PC-9 (cell line): ENCODE results near the gene MICAL3. TPM values are rescaled to one million over a fixed set of nuclear protein-coding genes. Genes with fewer than 3 reads are reported as not detected.

Experiments used
- BruUV-seq: library from RNA; stranded (reverse); fragments of 400-500 nt; replicated peaks from 2 replicates; lab custom pipeline; 2021; lab: Mats Ljungman, UMichigan
- CTCF ChIA-PET: fragments of 300-600 bp; sonication (Branson Sonifier 250); formaldehyde crosslinking; loops from one replicate; lab custom pipeline; 2022; ENCODE audit warnings: antibody characterized with exemption; lab: Charles Lee
- POLR2A ChIA-PET: fragments of 300-600 bp; sonication (Branson Sonifier 250); formaldehyde crosslinking; loops from one replicate; lab custom pipeline; 2022; ENCODE audit warnings: antibody characterized with exemption; ENCODE audit not compliant: unreplicated experiment; lab: Charles Lee
- DNase-seq, 2 experiments: peaks; one replicate each; pipeline versions ENCODE4 v3.0.0 to v3.0.0-alpha.2; 2015 to 2022; ENCODE audit warnings: mixed read lengths in 1 of 2
- H2AFZ ChIP-seq: fragments of 200-600 bp; sonication (generic); 2 replicates; pipeline ENCODE4 v1.8.1; 2017; ENCODE audit warnings: antibody characterized with exemption
- H3F3A ChIP-seq: fragments of 200-600 bp; sonication (generic); 2 replicates; pipeline ENCODE4 v1.8.1; 2017; ENCODE audit warnings: antibody characterized with exemption, mild to moderate bottlenecking, low read depth; ENCODE audit not compliant: insufficient read depth
- H3K27ac ChIP-seq: fragments of 200-600 bp; sonication (generic); 2 replicates; pipeline ENCODE4 v1.6.1; 2016; ENCODE audit warnings: mixed run types
- H3K27me3 ChIP-seq: fragments of 200-600 bp; sonication (generic); 2 replicates; pipeline ENCODE4 v1.6.1; 2016; ENCODE audit warnings: low read depth, mixed run types; ENCODE audit not compliant: insufficient read depth
- H3K36me3 ChIP-seq: fragments of 200-600 bp; sonication (generic); 2 replicates; pipeline ENCODE4 v1.6.1; 2016; ENCODE audit warnings: low read depth, mixed run types
- H3K4me1 ChIP-seq: fragments of 200-600 bp; sonication (generic); replicated peaks from 2 replicates; pipeline ENCODE4 v1.6.1; 2016; ENCODE audit warnings: mixed run types; ENCODE audit not compliant: insufficient read depth
- H3K4me2 ChIP-seq: fragments of 200-600 bp; sonication (generic); 2 replicates; pipeline ENCODE4 v1.6.1; 2017; ENCODE audit warnings: mixed run types
- H3K4me3 ChIP-seq: fragments of 200-600 bp; sonication (generic); 2 replicates; pipeline ENCODE4 v1.6.1; 2016; ENCODE audit warnings: mixed run types
- H3K79me2 ChIP-seq: fragments of 200-600 bp; sonication (generic); 2 replicates; pipeline ENCODE4 v1.6.1; 2017; ENCODE audit warnings: low read depth, mixed run types
- H3K9me2 ChIP-seq: fragments of 200-600 bp; sonication (generic); 2 replicates; pipeline ENCODE4 v1.8.1; 2017; ENCODE audit warnings: mild to moderate bottlenecking; ENCODE audit not compliant: insufficient read depth
- H3K9me3 ChIP-seq: fragments of 200-600 bp; sonication (generic); 2 replicates; pipeline ENCODE4 v1.8.1; 2016; ENCODE audit warnings: low read depth; ENCODE audit not compliant: insufficient read depth
- H4K20me1 ChIP-seq: fragments of 200-600 bp; sonication (generic); 2 replicates; pipeline ENCODE4 v1.8.1; 2017; ENCODE audit not compliant: insufficient read depth
- EZH2 ChIP-seq: fragments of 200-600 bp; sonication (generic); IDR thresholded peaks from 2 replicates; pipeline ENCODE4 v1.8.0; 2017; ENCODE audit warnings: antibody characterized with exemption, low read depth
- intact Hi-C: fragments of 100-400 bp; cut with micrococcal nuclease; formaldehyde crosslinking; loops from one replicate; pipeline ENCODE4 v1.10.0; 2022; ENCODE audit not compliant: unreplicated experiment
- total RNA-seq: library from RNA; stranded (reverse); gene quantifications from 2 replicates; pipeline ENCODE4 v1.2.3, GENCODE V29; 2021
- TF ChIP-seq, protein P1 (sequence below): fragments of 200-600 bp; sonication (generic); conservative IDR thresholded peaks from 2 replicates; pipeline ENCODE4 v1.6.1; 2017; ENCODE audit warnings: mixed run types, antibody characterized with exemption, mild to moderate bottlenecking, moderate library complexity

The MICAL3 gene
- total RNA-seq, 1 experiment from 2014 or later: 27.4 TPM

DNA sequence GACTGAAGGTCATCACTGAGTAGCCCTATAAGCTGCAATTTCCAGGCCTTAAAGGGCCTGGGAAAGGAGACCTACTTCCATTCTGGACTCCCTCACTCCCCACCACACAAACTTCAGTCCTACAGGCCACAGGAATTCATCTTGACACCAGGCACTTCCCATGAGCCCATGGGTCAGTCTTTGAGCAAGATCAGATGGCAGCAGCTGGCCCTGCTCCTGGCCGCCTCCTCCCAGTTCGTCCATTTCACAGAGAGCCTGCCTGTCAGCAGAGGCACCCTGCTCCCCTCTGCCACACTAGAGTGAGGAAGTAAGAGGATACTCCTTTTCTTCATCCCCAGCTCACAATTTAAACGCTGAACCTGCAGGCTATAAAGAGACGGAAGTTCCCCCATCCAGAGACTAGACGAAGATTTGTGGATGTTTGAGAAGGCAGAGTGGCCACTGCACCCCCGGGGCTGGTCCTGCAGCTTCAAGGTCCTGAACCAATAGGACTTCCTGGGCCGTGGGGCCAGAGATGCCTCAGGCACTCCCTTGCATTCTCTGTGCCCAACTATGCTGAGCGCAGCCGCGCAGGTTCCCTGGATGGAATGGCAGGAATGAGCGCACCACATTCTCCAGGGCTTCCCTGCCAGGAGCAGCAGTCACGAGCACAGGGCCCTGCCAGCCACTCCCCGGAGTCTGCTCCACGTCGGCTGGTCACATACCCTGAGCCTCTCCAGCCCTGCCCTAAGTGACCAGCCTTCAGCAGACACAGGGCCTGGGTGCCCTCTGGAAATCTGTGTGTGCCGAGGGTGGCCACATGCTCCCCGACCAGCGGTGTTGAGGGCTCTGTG is 216.6 kb downstream of the MICAL3 start:
- TF ChIP-seq, protein P1, sequence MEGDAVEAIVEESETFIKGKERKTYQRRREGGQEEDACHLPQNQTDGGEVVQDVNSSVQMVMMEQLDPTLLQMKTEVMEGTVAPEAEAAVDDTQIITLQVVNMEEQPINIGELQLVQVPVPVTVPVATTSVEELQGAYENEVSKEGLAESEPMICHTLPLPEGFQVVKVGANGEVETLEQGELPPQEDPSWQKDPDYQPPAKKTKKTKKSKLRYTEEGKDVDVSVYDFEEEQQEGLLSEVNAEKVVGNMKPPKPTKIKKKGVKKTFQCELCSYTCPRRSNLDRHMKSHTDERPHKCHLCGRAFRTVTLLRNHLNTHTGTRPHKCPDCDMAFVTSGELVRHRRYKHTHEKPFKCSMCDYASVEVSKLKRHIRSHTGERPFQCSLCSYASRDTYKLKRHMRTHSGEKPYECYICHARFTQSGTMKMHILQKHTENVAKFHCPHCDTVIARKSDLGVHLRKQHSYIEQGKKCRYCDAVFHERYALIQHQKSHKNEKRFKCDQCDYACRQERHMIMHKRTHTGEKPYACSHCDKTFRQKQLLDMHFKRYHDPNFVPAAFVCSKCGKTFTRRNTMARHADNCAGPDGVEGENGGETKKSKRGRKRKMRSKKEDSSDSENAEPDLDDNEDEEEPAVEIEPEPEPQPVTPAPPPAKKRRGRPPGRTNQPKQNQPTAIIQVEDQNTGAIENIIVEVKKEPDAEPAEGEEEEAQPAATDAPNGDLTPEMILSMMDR: no peak
- no peak for TF ChIP-seq EZH2
- no peaks in the 10 kb centered on the region for H3K9me3 ChIP-seq
- H2AFZ ChIP-seq: no peak overlapping the region
- ChIA-PET POLR2A (no interaction called here), CTCF (no interaction called here)
- no peak overlapping the region for H3K4me2 ChIP-seq
- H3K4me3 ChIP-seq: no peak overlapping the region
- no peaks in the 10 kb centered on the region for H4K20me1 ChIP-seq
- H3K79me2 ChIP-seq: no peaks in the 10 kb centered on the region
- H3K36me3 ChIP-seq: no peaks in the 10 kb centered on the region
- H3K9me2 ChIP-seq: no peaks in the 10 kb centered on the region
- H3K4me1 ChIP-seq: no peaks in the 10 kb centered on the region
- H3K27me3 ChIP-seq: no peaks in the 10 kb centered on the region
- no peak overlapping the region for H3K27ac ChIP-seq
- BruUV-seq: no TSS peak
- intact Hi-C loops: no loop called here
- no peak for DNase-seq
- H3F3A ChIP-seq: no peaks in the 10 kb centered on the region

DNA sequence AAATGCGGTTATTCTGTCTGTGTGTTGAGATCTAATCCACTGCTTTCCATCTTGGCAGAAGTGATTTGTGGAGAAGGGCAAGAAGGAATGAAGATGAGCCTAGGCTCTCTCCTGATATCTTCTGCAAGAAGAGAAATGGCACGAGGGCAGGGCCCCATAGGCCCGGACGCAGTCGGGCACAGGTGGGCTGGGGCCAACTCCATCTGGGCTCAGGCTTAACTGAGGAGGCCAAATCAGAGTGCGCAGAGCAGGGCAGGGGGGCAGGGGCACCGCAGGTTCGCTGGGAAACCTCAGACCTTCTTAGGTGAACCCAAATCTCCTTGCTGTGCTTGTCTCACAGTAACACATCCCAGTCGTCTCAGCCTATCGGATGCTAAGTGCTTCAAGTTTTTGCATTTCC is 217.3 kb downstream of the MICAL3 start:
- no peaks in the 10 kb centered on the region for H3K36me3 ChIP-seq
- no peak overlapping the region for H2AFZ ChIP-seq
- ChIA-PET POLR2A (no interaction called here), CTCF (no interaction called here)
- no peak for DNase-seq
- BruUV-seq: no TSS peak
- H3K9me3 ChIP-seq: no peaks in the 10 kb centered on the region
- H3K9me2 ChIP-seq: no peaks in the 10 kb centered on the region
- H4K20me1 ChIP-seq: no peaks in the 10 kb centered on the region
- H3K4me2 ChIP-seq: no peak overlapping the region
- TF ChIP-seq EZH2: no peak
- TF ChIP-seq, protein P1: no peak
- no peak overlapping the region for H3K27ac ChIP-seq
- intact Hi-C loops: no loop called here
- H3K4me3 ChIP-seq: no peak overlapping the region
- no peaks in the 10 kb centered on the region for H3K4me1 ChIP-seq
- no peaks in the 10 kb centered on the region for H3F3A ChIP-seq
- H3K79me2 ChIP-seq: no peaks in the 10 kb centered on the region
- H3K27me3 ChIP-seq: no peaks in the 10 kb centered on the region

DNA sequence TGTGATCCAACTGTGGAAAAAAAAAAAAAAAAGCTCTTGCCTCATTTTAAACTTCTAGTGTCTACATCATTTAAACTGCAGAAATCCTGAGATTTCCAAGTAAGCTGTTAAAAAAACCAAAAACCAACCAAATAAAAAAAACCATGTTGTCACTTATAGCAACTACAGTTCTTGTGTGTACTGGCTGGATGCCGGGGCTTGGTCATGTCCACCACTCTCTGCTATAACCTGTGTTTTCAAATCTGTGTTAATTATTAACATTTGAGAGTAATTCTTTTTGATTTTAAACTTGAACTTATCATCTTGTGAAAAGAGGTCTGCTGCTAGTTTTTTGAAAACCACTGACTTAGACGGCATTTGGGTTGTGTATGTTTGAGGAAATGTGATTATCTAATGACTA is 217.9 kb downstream of the MICAL3 start:
- H3K4me1 ChIP-seq: no peaks in the 10 kb centered on the region
- H3K4me3 ChIP-seq: no peak overlapping the region
- no peak overlapping the region for H2AFZ ChIP-seq
- H3K27ac ChIP-seq: no peak overlapping the region
- intact Hi-C loops: no loop called here
- H3K27me3 ChIP-seq: no peaks in the 10 kb centered on the region
- H3K9me2 ChIP-seq: no peaks in the 10 kb centered on the region
- H3K36me3 ChIP-seq: no peaks in the 10 kb centered on the region
- H3K9me3 ChIP-seq: no peaks in the 10 kb centered on the region
- H3K4me2 ChIP-seq: no peak overlapping the region
- no peaks in the 10 kb centered on the region for H3K79me2 ChIP-seq
- no peak for DNase-seq
- H4K20me1 ChIP-seq: no peaks in the 10 kb centered on the region
- ChIA-PET CTCF (no interaction called here), POLR2A (no interaction called here)
- no peaks in the 10 kb centered on the region for H3F3A ChIP-seq
- no peak for TF ChIP-seq EZH2
- TF ChIP-seq, protein P1: no peak
- no TSS peak for BruUV-seq
